IgD-negative memory B cell (primary cell): Measurements from ENCODE around the gene DVL1. TPM values are rescaled to one million over a fixed set of nuclear protein-coding genes. Genes with fewer than 3 reads are reported as not detected.
A peak's percentile ranks its signal among the peaks of the same experiment; 100 is the strongest.

Experiments used
- H3K27ac Mint-ChIP-seq, 3 donors: one replicate each; pipeline ENCODE4 v1.8.0; 2020 to 2022; ENCODE audit warnings: mild to moderate bottlenecking in 3 of 3, mixed read lengths in 3 of 3, moderate library complexity in 1 of 3
- H3K27me3 Mint-ChIP-seq: one replicate; pipeline ENCODE4 v1.8.0; 2021; ENCODE audit warnings: mixed read lengths
- H3K36me3 Mint-ChIP-seq: one replicate; pipeline ENCODE4 v1.8.0; 2020; ENCODE audit warnings: mild to moderate bottlenecking, mixed read lengths
- H3K4me1 Mint-ChIP-seq, 3 donors: one replicate each; pipeline ENCODE4 v1.8.0; 2020 to 2022; ENCODE audit warnings: mixed read lengths in 3 of 3, mild to moderate bottlenecking in 1 of 3
- H3K4me3 Mint-ChIP-seq, 4 donors: one replicate each; pipeline ENCODE4 v1.8.0; 2020 to 2022; ENCODE audit warnings: mild to moderate bottlenecking in 4 of 4, mixed read lengths in 4 of 4, moderate library complexity in 3 of 4
- H3K9me3 Mint-ChIP-seq, 3 donors: one replicate each; pipeline ENCODE4 v1.8.0; 2020 to 2021; ENCODE audit warnings: mixed read lengths in 3 of 3, mild to moderate bottlenecking in 1 of 3
- polyA plus RNA-seq: library from polyadenylated mRNA; unstranded; fragments of 300-500 nt; fragmentation: Illumina TruSeq; gene quantifications from one replicate; pipeline ENCODE4 v1.2.3, GENCODE V29; 2021

DVL1 gene
- polyA plus RNA-seq, 1 donor from 2014 or later: 1.0 TPM

GRCh38 chr1:1293263-1294249, 55.7 kb downstream of the DVL1 start:
- H3K36me3 Mint-ChIP-seq: no peaks in the 10 kb centered on the region
- no peaks in the 10 kb centered on the region for H3K9me3 Mint-ChIP-seq
- peaks cover 0 to 9% (median 6%) of the 10 kb centered on the region in 3 donors for H3K4me1 Mint-ChIP-seq
- H3K27ac Mint-ChIP-seq: no peak overlapping the region
- H3K4me3 Mint-ChIP-seq: no peak overlapping the region
- no peaks in the 10 kb centered on the region for H3K27me3 Mint-ChIP-seq

GRCh38 chr1:1292851-1293250, 56.4 kb downstream of the DVL1 start:
- Mint-ChIP-seq H3K27ac (no peak overlapping the region), H3K4me3 (no peak overlapping the region), H3K27me3 (no peaks in the 10 kb centered on the region), H3K36me3 (no peaks in the 10 kb centered on the region), H3K4me1 (peaks cover 0 to 9% (median 6%) of the 10 kb centered on the region in 3 donors), H3K9me3 (no peaks in the 10 kb centered on the region)

GRCh38 chr1:1292442-1292779, 56.8 kb downstream of the DVL1 start:
- Mint-ChIP-seq H3K27me3 (no peaks in the 10 kb centered on the region), H3K27ac (peak overlapping the region in 1 of 3 donors; percentile 30), H3K36me3 (no peaks in the 10 kb centered on the region), H3K9me3 (no peaks in the 10 kb centered on the region), H3K4me1 (peaks cover 0 to 9% (median 6%) of the 10 kb centered on the region in 3 donors), H3K4me3 (no peak overlapping the region)

GRCh38 chr1:1291548-1292441, 57.4 kb downstream of the DVL1 start:
- Mint-ChIP-seq H3K27me3 (no peaks in the 10 kb centered on the region), H3K4me3 (no peak overlapping the region), H3K27ac (peak overlapping the region in 1 of 3 donors; percentile 30), H3K9me3 (no peaks in the 10 kb centered on the region), H3K36me3 (no peaks in the 10 kb centered on the region), H3K4me1 (peaks cover 0 to 9% (median 6%) of the 10 kb centered on the region in 3 donors)

- no peaks in the 10 kb centered on the region for H3K9me3 Mint-ChIP-seq
- no peaks in the 10 kb centered on the region for H3K36me3 Mint-ChIP-seq
- no peak overlapping the region for H3K27ac Mint-ChIP-seq
- peaks cover 0 to 9% (median 6%) of the 10 kb centered on the region in 3 donors for H3K4me1 Mint-ChIP-seq
- no peaks in the 10 kb centered on the region for H3K27me3 Mint-ChIP-seq
- no peak overlapping the region for H3K4me3 Mint-ChIP-seq
Measured at GRCh38 chr1:1291023-1291528, 58.1 kb downstream of the DVL1 start.

GRCh38 chr1:1290238-1290731, 58.9 kb downstream of the DVL1 start:
- Mint-ChIP-seq H3K27ac (no peak overlapping the region), H3K4me1 (peaks cover 0 to 9% (median 6%) of the 10 kb centered on the region in 3 donors), H3K9me3 (no peaks in the 10 kb centered on the region), H3K27me3 (no peaks in the 10 kb centered on the region), H3K36me3 (no peaks in the 10 kb centered on the region), H3K4me3 (peak overlapping the region in 1 of 4 donors; percentile 28)

- Mint-ChIP-seq H3K27ac (no peak overlapping the region), H3K4me3 (no peak overlapping the region), H3K27me3 (no peaks in the 10 kb centered on the region), H3K36me3 (no peaks in the 10 kb centered on the region), H3K4me1 (peaks cover 0 to 9% (median 6%) of the 10 kb centered on the region in 3 donors), H3K9me3 (no peaks in the 10 kb centered on the region)
Measured at GRCh38 chr1:1287288-1288110, 61.7 kb downstream of the DVL1 start.

- Mint-ChIP-seq H3K36me3 (no peaks in the 10 kb centered on the region), H3K9me3 (no peaks in the 10 kb centered on the region), H3K4me1 (peaks cover 0 to 4% (median under 1%) of the 10 kb centered on the region in 3 donors), H3K27ac (no peak overlapping the region), H3K27me3 (no peaks in the 10 kb centered on the region), H3K4me3 (no peak overlapping the region)
Measured at GRCh38 chr1:1286313-1287261, 62.6 kb downstream of the DVL1 start.

- Mint-ChIP-seq H3K27me3 (no peaks in the 10 kb centered on the region), H3K4me1 (peaks cover 0 to 4% (median 0%) of the 10 kb centered on the region in 3 donors), H3K27ac (no peak overlapping the region), H3K36me3 (no peaks in the 10 kb centered on the region), H3K4me3 (no peak overlapping the region), H3K9me3 (no peaks in the 10 kb centered on the region)
Measured at GRCh38 chr1:1285611-1286311, 63.5 kb downstream of the DVL1 start.

Other genes starting within 250 kb of the DVL1 start
- gene C1orf159, start 233.3 kb downstream of the DVL1 start, polyA plus RNA-seq: 7.9 TPM
- not detected for gene TTLL10, start 175.5 kb downstream of the DVL1 start, polyA plus RNA-seq
- gene TNFRSF18, start 142.8 kb downstream of the DVL1 start, polyA plus RNA-seq: 3.5 TPM
- not detected for gene TNFRSF4, start 135.3 kb downstream of the DVL1 start, polyA plus RNA-seq
- gene SDF4, start 117.4 kb downstream of the DVL1 start, polyA plus RNA-seq: 121 TPM
- 5.6 TPM for gene B3GALT6, start 117.2 kb downstream of the DVL1 start, polyA plus RNA-seq
- gene C1QTNF12, start 102.7 kb downstream of the DVL1 start, polyA plus RNA-seq: 0.88 TPM
- gene UBE2J2, start 75.6 kb downstream of the DVL1 start, polyA plus RNA-seq: 74.3 TPM
- gene SCNN1D, start 69.0 kb downstream of the DVL1 start, polyA plus RNA-seq: not detected
- gene ACAP3, start 41.5 kb downstream of the DVL1 start, polyA plus RNA-seq: 10.5 TPM
- gene PUSL1, start 40.8 kb downstream of the DVL1 start, polyA plus RNA-seq: 21.0 TPM
- 65.8 TPM for gene INTS11, start 24.8 kb downstream of the DVL1 start, polyA plus RNA-seq
- 31.7 TPM for gene CPTP, start 24.6 kb downstream of the DVL1 start, polyA plus RNA-seq
- 5.5 TPM for gene TAS1R3, start 18.1 kb downstream of the DVL1 start, polyA plus RNA-seq
- not detected for gene MXRA8, start 9.1 kb upstream of the DVL1 start, polyA plus RNA-seq
- 177 TPM for gene AURKAIP1, start 25.8 kb upstream of the DVL1 start, polyA plus RNA-seq
- gene CCNL2, start 49.9 kb upstream of the DVL1 start, polyA plus RNA-seq: 39.8 TPM
- 144 TPM for gene MRPL20, start 57.9 kb upstream of the DVL1 start, polyA plus RNA-seq
- gene ANKRD65, start 71.9 kb upstream of the DVL1 start, polyA plus RNA-seq: not detected
- not detected for gene VWA1, start 86.3 kb upstream of the DVL1 start, polyA plus RNA-seq
- gene ATAD3C, start 100.3 kb upstream of the DVL1 start, polyA plus RNA-seq: 6.2 TPM
- gene ATAD3B, start 122.3 kb upstream of the DVL1 start, polyA plus RNA-seq: 10.8 TPM
- 12.8 TPM for gene ATAD3A, start 162.7 kb upstream of the DVL1 start, polyA plus RNA-seq
- gene TMEM240, start 191.2 kb upstream of the DVL1 start, polyA plus RNA-seq: not detected
- gene SSU72, start 225.4 kb upstream of the DVL1 start, polyA plus RNA-seq: 176 TPM